ENCODE results near the gene H2BW1. TPM values are rescaled to one million over a fixed set of nuclear protein-coding genes. Genes with fewer than 3 reads are reported as not detected.
"Not testable (repeated sequence)": the region's sequence is repeated elsewhere in the genome, so short reads cannot be mapped to it uniquely, and the experiment has no call there.

Gene H2BW1
- total RNA-seq, 4 donors from 2014 or later, result not detected

GRCh38 chrX:104039689-104040505 lies 26.4 kb upstream of the H2BW1 start, which contains the start of gene H2BW2:
TSS of gene H2BW2 (plus strand) at chrX:104039956. CDS start at chrX:104039995, 39 bp downstream.
- Histone ChIP-seq H3K27ac (no peak within 1 kb of the TSS), H3K4me1 (no peaks in the 10 kb centered on the region), H3K4me3 (no peak within 1 kb of the TSS), H3K27me3 (no peaks in the 10 kb centered on the region), H3K9me3 (no peaks in the 10 kb centered on the region), H3K36me3 (no peaks in the 10 kb centered on the region)
- DNase-seq, result no peak
- TF ChIP-seq CTCF (IDR thresholded peaks at IDR 0.05) (no peak), POLR2A (IDR thresholded peaks at IDR 0.05) (no peak)

GRCh38 chrX:104018126-104018525 lies 4.6 kb upstream of the H2BW1 start:
- TF ChIP-seq POLR2A (IDR thresholded peaks at IDR 0.05) (no peak), CTCF (IDR thresholded peaks at IDR 0.05) (no peak)
- H3K4me3 ChIP-seq, result no peak overlapping the region
- H3K9me3 ChIP-seq, result no peaks in the 10 kb centered on the region
- H3K27me3 ChIP-seq, result no peaks in the 10 kb centered on the region
- H3K4me1 ChIP-seq, result no peaks in the 10 kb centered on the region
- no peak for DNase-seq
- H3K36me3 ChIP-seq, result no peaks in the 10 kb centered on the region
- H3K27ac ChIP-seq, result no peak overlapping the region

GRCh38 chrX:104015576-104015975 lies 2.1 kb upstream of the H2BW1 start:
- not testable (repeated sequence) for H3K27me3 ChIP-seq, H3K9me3 ChIP-seq, H3K36me3 ChIP-seq, H3K4me1 ChIP-seq, H3K27ac ChIP-seq, H3K4me3 ChIP-seq, DNase-seq

- H3K27me3 ChIP-seq, result no peaks in the 10 kb centered on the region
- no peaks in the 10 kb centered on the region for H3K4me1 ChIP-seq
- H3K27ac ChIP-seq, result no peak overlapping the region
- no peaks in the 10 kb centered on the region for H3K9me3 ChIP-seq
- TF ChIP-seq POLR2A (IDR thresholded peaks at IDR 0.05) (no peak), CTCF (IDR thresholded peaks at IDR 0.05) (no peak)
- no peak overlapping the region for H3K4me3 ChIP-seq
- no peaks in the 10 kb centered on the region for H3K36me3 ChIP-seq
- DNase-seq, result no peak
Measured at GRCh38 chrX:104013158-104013557, 350 bp downstream of the H2BW1 start.

GRCh38 chrX:104008831-104009230 lies 4.7 kb downstream of the H2BW1 start:
- Histone ChIP-seq H3K9me3 (no peaks in the 10 kb centered on the region), H3K27ac (no peak overlapping the region), H3K27me3 (no peaks in the 10 kb centered on the region), H3K4me3 (no peak overlapping the region), H3K36me3 (no peaks in the 10 kb centered on the region), H3K4me1 (no peaks in the 10 kb centered on the region)
- TF ChIP-seq CTCF (IDR thresholded peaks at IDR 0.05), result no peak
- TF ChIP-seq POLR2A (IDR thresholded peaks at IDR 0.05), result no peak
- no peak for DNase-seq

- TF ChIP-seq CTCF (IDR thresholded peaks at IDR 0.05), result no peak
- TF ChIP-seq POLR2A (IDR thresholded peaks at IDR 0.05), result no peak
- no peaks in the 10 kb centered on the region for H3K4me1 ChIP-seq
- H3K4me3 ChIP-seq, result no peak overlapping the region
- H3K27ac ChIP-seq, result no peak overlapping the region
- no peaks in the 10 kb centered on the region for H3K9me3 ChIP-seq
- no peak for DNase-seq
- H3K27me3 ChIP-seq, result no peaks in the 10 kb centered on the region
- no peaks in the 10 kb centered on the region for H3K36me3 ChIP-seq
Measured at GRCh38 chrX:103999234-103999633, 14.3 kb downstream of the H2BW1 start.

- DNase-seq, H3K27me3 ChIP-seq, H3K4me1 ChIP-seq, H3K4me3 ChIP-seq, H3K9me3 ChIP-seq, H3K27ac ChIP-seq, H3K36me3 ChIP-seq: not testable (repeated sequence)
Measured at GRCh38 chrX:103983508-103983907, 30.0 kb downstream of the H2BW1 start.

GRCh38 chrX:103962411-103963278 lies 50.9 kb downstream of the H2BW1 start, which contains the start of gene TMSB15B:
TSS of gene TMSB15B (plus strand) at chrX:103962627.
- not testable (repeated sequence) for H3K27ac ChIP-seq, H3K36me3 ChIP-seq, H3K9me3 ChIP-seq, H3K4me3 ChIP-seq, H3K4me1 ChIP-seq, DNase-seq, H3K27me3 ChIP-seq

Data from Peyer's patch (tissue), 4 donors.